ENCODE results near the gene GTF2E1. TPM values are rescaled to one million over a fixed set of nuclear protein-coding genes. Genes with fewer than 3 reads are reported as not detected.

The GTF2E1 gene
- total RNA-seq, 1 donor, result 13.0 TPM

DNA sequence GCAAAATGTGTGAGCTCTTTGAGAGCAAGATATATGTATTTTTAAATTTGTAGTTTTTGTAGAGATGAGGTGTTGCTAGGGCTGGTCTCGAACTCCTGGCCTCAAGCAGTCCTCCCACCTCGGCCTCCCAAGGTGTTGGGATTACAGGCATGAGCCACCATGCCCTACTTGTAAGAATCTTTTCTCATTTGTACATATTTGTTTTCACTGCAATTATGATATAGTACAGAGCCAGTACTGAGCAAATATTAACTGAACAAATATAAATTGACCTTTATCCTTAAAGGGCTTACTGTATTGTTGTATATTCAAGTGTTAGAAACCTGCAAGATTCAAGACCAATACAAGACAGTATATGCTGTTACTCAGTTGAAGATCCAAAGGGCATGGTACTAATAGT lies 53.4 kb downstream of the GTF2E1 start:
- DNase-seq (ENCODE audit: insufficient read length, low spot score, missing footprints), result no peak
- H3K36me3 ChIP-seq (ENCODE audit: insufficient read depth, low read length), result no peaks in the 10 kb centered on the region

DNA sequence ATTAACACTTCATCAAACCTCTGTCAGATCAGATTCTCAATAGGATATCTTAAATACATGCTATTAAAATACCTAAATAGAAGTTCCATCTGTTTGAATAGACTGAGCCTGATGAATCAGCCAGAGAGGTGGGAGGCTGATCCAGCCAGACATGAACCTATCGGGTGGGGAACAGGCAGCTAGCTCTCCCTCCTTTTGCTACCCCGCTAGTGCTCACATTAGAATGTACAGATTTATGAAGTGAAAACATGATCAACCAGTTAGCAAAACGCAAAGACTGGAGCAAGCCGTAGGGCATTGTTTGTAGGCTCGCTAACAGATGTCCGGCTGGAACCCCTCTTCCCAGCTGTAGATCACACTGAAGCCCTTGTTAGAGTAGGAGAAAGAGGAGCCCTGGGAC lies 54.4 kb downstream of the GTF2E1 start:
- no peak for TF ChIP-seq CTCF (IDR thresholded peaks at IDR 0.05; ENCODE audit: extremely low read depth, low read depth, low read length)
- no peaks in the 10 kb centered on the region for H3K79me2 ChIP-seq (ENCODE audit: insufficient read depth, low read length)
- H3K4me1 ChIP-seq (ENCODE audit: insufficient read depth, low read length), result peaks cover 27% of the 10 kb centered on the region
- H3K36me3 ChIP-seq (ENCODE audit: insufficient read depth, low read length), result no peaks in the 10 kb centered on the region
- no peaks in the 10 kb centered on the region for H3K27me3 ChIP-seq (ENCODE audit: insufficient read depth, low read length)
- no peak overlapping the region for H2AFZ ChIP-seq (ENCODE audit: low read length)
- no peak for DNase-seq (ENCODE audit: insufficient read length, low spot score, missing footprints)
- H3K4me3 ChIP-seq (ENCODE audit: insufficient read depth, low read length), result no peak overlapping the region
- H3K9me3 ChIP-seq (ENCODE audit: low read depth, low read length), result no peaks in the 10 kb centered on the region
- no peaks in the 10 kb centered on the region for H4K20me1 ChIP-seq (ENCODE audit: insufficient read depth, low read length)
- no peak overlapping the region for H3K4me2 ChIP-seq (ENCODE audit: insufficient read depth, low read length)
- no peak overlapping the region for H3K27ac ChIP-seq (ENCODE audit: low read depth, low read length)

More for the DNA sequence above, 53.4 kb downstream of the GTF2E1 start:
- Histone ChIP-seq H3K4me1 (ENCODE audit: insufficient read depth, low read length) (peaks cover 30% of the 10 kb centered on the region), H4K20me1 (ENCODE audit: insufficient read depth, low read length) (no peaks in the 10 kb centered on the region), H3K79me2 (ENCODE audit: insufficient read depth, low read length) (no peaks in the 10 kb centered on the region), H3K4me2 (ENCODE audit: insufficient read depth, low read length) (no peak overlapping the region), H3K4me3 (ENCODE audit: insufficient read depth, low read length) (no peak overlapping the region), H3K9me3 (ENCODE audit: low read depth, low read length) (no peaks in the 10 kb centered on the region), H3K27me3 (ENCODE audit: insufficient read depth, low read length) (no peaks in the 10 kb centered on the region), H3K27ac (ENCODE audit: low read depth, low read length) (no peak overlapping the region), H2AFZ (ENCODE audit: low read length) (no peak overlapping the region)
- TF ChIP-seq CTCF (IDR thresholded peaks at IDR 0.05; ENCODE audit: extremely low read depth, low read depth, low read length), result no peak

GRCh38 chr3:120797857-120798256 lies 55.3 kb downstream of the GTF2E1 start:
- Histone ChIP-seq H3K4me2 (ENCODE audit: insufficient read depth, low read length) (no peak overlapping the region), H3K36me3 (ENCODE audit: insufficient read depth, low read length) (no peaks in the 10 kb centered on the region), H3K27me3 (ENCODE audit: insufficient read depth, low read length) (no peaks in the 10 kb centered on the region), H3K4me3 (ENCODE audit: insufficient read depth, low read length) (no peak overlapping the region), H2AFZ (ENCODE audit: low read length) (no peak overlapping the region), H3K27ac (ENCODE audit: low read depth, low read length) (no peak overlapping the region), H3K4me1 (ENCODE audit: insufficient read depth, low read length) (peaks cover 18% of the 10 kb centered on the region), H3K79me2 (ENCODE audit: insufficient read depth, low read length) (no peaks in the 10 kb centered on the region), H3K9me3 (ENCODE audit: low read depth, low read length) (no peaks in the 10 kb centered on the region), H4K20me1 (ENCODE audit: insufficient read depth, low read length) (no peaks in the 10 kb centered on the region)
- no peak for DNase-seq (ENCODE audit: insufficient read length, low spot score, missing footprints)
- TF ChIP-seq CTCF (IDR thresholded peaks at IDR 0.05; ENCODE audit: extremely low read depth, low read depth, low read length), result no peak

GRCh38 chr3:120798346-120798745 lies 55.8 kb downstream of the GTF2E1 start:
- Histone ChIP-seq H3K4me2 (ENCODE audit: insufficient read depth, low read length) (no peak overlapping the region), H3K4me1 (ENCODE audit: insufficient read depth, low read length) (peaks cover 13% of the 10 kb centered on the region), H3K36me3 (ENCODE audit: insufficient read depth, low read length) (no peaks in the 10 kb centered on the region), H4K20me1 (ENCODE audit: insufficient read depth, low read length) (no peaks in the 10 kb centered on the region), H2AFZ (ENCODE audit: low read length) (no peak overlapping the region), H3K79me2 (ENCODE audit: insufficient read depth, low read length) (no peaks in the 10 kb centered on the region), H3K4me3 (ENCODE audit: insufficient read depth, low read length) (no peak overlapping the region), H3K27ac (ENCODE audit: low read depth, low read length) (no peak overlapping the region), H3K27me3 (ENCODE audit: insufficient read depth, low read length) (no peaks in the 10 kb centered on the region), H3K9me3 (ENCODE audit: low read depth, low read length) (no peaks in the 10 kb centered on the region)
- TF ChIP-seq CTCF (IDR thresholded peaks at IDR 0.05; ENCODE audit: extremely low read depth, low read depth, low read length), result no peak
- DNase-seq (ENCODE audit: insufficient read length, low spot score, missing footprints), result no peak

All from osteoblast (primary cell).